Gastrocnemius medialis (tissue), 4 donors: ENCODE results near the gene MAB21L3.

Source experiments
- POLR2A ChIP-seq, 2 donors: fragments of 450-650 bp; IDR thresholded peaks; one replicate each; pipeline ENCODE4 v1.6.1; 2017; ENCODE audit warnings: antibody characterized with exemption in 2 of 2, mild to moderate bottlenecking in 2 of 2, moderate library complexity in 2 of 2
- TF ChIP-seq, protein P1 (sequence below), 5 experiments: fragments of 450-650 bp in 3 of 5; fragments of 200-600 bp in 2 of 5; sonication (generic) in 2 of 5; IDR thresholded peaks in 4 of 5; conservative IDR thresholded peaks in 1 of 5; 1 replicate in 4 of 5; 2 replicates in 1 of 5; pipeline ENCODE4 v1.5.1; 2016 to 2019; ENCODE audit warnings: antibody characterized with exemption in 5 of 5, mild to moderate bottlenecking in 3 of 5, moderate library complexity in 3 of 5

DNA sequence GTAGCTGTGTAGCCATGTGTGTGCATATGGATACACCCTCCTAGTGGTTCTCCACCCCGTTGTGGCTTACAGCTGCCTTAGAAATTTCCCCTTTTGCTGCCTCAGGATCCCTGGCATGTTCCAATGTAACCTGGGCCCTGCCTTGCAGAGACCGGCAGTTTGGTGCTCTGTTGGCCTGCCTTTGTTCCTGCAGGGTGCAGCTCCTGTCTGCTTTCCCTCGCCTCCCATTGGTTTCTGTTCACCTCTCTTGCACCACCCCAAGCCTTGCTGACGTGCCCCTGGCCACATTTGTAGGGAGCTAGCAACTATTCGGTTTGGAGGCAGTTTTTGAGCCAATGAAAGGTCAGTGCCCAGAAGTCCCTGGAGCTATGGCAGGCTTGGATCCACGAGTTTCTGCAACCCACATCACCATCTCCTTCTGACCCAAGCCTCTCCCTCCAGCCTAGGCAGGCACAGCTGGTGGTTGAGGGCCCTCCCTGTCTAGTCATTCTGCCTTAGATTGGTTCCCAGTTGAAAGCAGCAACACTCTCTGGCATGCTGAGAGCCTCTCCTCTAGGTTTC, 54.9 kb downstream of the MAB21L3 start:
- TF ChIP-seq, protein P1, sequence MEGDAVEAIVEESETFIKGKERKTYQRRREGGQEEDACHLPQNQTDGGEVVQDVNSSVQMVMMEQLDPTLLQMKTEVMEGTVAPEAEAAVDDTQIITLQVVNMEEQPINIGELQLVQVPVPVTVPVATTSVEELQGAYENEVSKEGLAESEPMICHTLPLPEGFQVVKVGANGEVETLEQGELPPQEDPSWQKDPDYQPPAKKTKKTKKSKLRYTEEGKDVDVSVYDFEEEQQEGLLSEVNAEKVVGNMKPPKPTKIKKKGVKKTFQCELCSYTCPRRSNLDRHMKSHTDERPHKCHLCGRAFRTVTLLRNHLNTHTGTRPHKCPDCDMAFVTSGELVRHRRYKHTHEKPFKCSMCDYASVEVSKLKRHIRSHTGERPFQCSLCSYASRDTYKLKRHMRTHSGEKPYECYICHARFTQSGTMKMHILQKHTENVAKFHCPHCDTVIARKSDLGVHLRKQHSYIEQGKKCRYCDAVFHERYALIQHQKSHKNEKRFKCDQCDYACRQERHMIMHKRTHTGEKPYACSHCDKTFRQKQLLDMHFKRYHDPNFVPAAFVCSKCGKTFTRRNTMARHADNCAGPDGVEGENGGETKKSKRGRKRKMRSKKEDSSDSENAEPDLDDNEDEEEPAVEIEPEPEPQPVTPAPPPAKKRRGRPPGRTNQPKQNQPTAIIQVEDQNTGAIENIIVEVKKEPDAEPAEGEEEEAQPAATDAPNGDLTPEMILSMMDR (IDR thresholded peaks at IDR 0.05 in 4 of 5, conservative IDR thresholded peaks at IDR 0.05 in 1 of 5) = no peak
- TF ChIP-seq POLR2A (IDR thresholded peaks at IDR 0.05) = no peak
